ENCODE measurements around the gene ANP32B.

DNA sequence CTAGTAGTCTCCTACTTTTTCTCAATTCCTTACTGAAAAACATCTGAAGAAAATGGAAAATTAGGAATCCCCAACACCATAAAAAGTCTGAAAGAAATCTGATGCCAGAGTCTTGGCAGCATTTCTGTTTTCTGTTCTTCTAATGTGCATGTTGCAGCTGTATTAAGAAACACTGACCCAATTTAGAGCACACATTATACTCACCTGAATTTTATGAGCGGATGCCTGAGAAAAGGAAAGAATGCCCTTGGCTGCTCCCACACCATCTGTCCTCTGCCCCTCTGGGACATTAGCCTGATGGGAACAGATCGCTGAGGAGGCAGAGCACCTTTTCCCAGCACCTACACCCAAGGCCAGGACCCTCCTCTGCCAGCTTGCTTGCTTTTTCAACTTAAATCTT is 14.1 kb upstream of the ANP32B start:
- TF ChIP-seq, protein P1, sequence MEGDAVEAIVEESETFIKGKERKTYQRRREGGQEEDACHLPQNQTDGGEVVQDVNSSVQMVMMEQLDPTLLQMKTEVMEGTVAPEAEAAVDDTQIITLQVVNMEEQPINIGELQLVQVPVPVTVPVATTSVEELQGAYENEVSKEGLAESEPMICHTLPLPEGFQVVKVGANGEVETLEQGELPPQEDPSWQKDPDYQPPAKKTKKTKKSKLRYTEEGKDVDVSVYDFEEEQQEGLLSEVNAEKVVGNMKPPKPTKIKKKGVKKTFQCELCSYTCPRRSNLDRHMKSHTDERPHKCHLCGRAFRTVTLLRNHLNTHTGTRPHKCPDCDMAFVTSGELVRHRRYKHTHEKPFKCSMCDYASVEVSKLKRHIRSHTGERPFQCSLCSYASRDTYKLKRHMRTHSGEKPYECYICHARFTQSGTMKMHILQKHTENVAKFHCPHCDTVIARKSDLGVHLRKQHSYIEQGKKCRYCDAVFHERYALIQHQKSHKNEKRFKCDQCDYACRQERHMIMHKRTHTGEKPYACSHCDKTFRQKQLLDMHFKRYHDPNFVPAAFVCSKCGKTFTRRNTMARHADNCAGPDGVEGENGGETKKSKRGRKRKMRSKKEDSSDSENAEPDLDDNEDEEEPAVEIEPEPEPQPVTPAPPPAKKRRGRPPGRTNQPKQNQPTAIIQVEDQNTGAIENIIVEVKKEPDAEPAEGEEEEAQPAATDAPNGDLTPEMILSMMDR (conservative IDR thresholded peaks at IDR 0.05; ENCODE audit: low read length) = no peak
- TF ChIP-seq EZH2phosphoT487 (IDR thresholded peaks at IDR 0.05; ENCODE audit: borderline replicate concordance, low read depth, low read length) = no peak

Data from OCI-LY7 (cell line).